ENCODE results near the gene ARHGAP45. TPM values are rescaled to one million over a fixed set of nuclear protein-coding genes. Genes with fewer than 3 reads are reported as not detected.

The ARHGAP45 gene
- total RNA-seq, 1 donor from 2014 or later: 8.9 TPM

DNA sequence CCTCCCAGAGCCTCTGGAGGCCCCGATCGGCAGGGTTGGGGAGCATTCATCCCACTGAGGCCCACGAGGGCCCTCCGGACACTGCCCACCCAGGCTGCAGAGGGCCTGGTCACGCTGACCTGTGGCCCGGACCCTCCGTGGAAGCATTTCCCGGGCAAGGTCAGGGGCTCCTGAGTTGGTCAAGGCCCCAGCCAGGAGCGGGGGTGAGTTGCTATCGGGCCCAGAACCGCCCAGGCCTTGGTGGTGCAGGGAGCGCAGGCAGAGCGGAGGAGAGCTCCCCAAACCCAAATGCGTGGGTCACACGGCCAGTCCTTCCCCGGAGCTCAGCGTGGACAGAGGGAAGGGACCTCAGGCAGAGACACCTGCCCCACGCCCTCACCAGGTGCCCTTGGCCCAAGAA lies 62.6 kb downstream of the ARHGAP45 start:
- no peaks in the 10 kb centered on the region for H3K27me3 ChIP-seq (ENCODE audit: control insufficient read depth in 3 of 3, insufficient read depth in 3 of 3, low read length in 3 of 3)
- no peak overlapping the region for H3K27ac ChIP-seq (ENCODE audit: low read depth, low read length)
- H3K36me3 ChIP-seq (ENCODE audit: control insufficient read depth in 3 of 3, insufficient read depth in 3 of 3, low read length in 3 of 3): peaks cover 8 to 22% (median 9%) of the 10 kb centered on the region in 3 donors
- H3K4me3 ChIP-seq (ENCODE audit: low read length in 3 of 3): no peak overlapping the region
- no peaks in the 10 kb centered on the region for H3K9me3 ChIP-seq (ENCODE audit: control insufficient read depth in 3 of 3, low read length in 3 of 3)
- H3K9ac ChIP-seq (ENCODE audit: low read depth in 1 of 3, low read length in 3 of 3): no peak overlapping the region
- H3K4me1 ChIP-seq (ENCODE audit: control insufficient read depth in 3 of 3, insufficient read depth in 3 of 3, low read length in 3 of 3): peaks cover 27 to 64% (median 34%) of the 10 kb centered on the region in 3 donors

DNA sequence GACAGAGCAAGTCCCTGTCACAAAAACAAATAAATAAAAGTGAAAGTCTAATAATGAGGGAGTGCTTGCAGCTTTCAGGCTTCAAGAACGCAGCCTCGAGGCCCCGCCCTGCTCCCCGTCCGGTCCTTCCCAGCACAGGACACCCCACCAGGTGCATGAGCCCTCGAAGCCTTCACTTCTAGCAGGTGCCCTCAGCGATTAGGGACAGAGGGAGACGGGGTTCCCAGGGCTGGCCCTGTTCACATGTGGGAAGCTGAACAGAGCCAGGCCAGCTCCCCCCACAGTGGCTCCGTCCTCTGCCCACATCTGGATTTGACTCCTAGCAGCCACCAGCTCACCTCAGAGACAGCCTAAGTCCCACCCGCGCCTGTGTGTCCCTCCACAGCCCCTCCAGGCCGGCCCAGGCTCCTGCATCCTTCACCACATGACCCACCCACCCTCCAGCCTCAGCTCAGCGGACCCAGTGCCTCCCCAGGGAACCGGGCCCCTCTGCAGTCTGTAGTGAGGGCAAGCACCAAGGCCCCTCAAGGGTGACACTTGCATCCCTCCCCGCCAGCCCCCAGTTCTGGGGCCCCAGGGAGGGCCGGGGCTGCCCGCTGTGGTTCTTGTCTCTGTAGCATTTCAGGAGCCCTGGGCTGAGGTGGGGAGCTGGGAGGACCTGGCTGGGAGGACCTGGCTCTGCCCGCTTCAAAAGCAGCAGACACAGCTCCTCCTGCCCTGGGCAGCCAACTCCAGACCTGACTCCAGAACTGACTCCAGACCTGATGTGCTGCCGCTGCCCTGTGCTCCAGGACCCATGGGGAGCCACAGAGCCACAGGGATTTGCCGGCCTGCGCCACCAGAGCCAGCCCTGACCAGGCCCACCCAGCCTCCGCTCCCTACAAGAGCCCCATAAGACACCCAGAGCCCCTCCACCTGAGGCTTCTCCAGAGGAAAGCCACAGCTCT lies 64.1 kb downstream of the ARHGAP45 start:
- no peaks in the 10 kb centered on the region for H3K27me3 ChIP-seq (ENCODE audit: control insufficient read depth in 3 of 3, insufficient read depth in 3 of 3, low read length in 3 of 3)
- peak overlapping the region; percentile 92 for H3K27ac ChIP-seq (ENCODE audit: low read depth, low read length)
- H3K9ac ChIP-seq (ENCODE audit: low read depth in 1 of 3, low read length in 3 of 3): peak overlapping the region; percentile 82 to 89 (median 86)
- peaks cover 27 to 68% (median 40%) of the 10 kb centered on the region in 3 donors for H3K4me1 ChIP-seq (ENCODE audit: control insufficient read depth in 3 of 3, insufficient read depth in 3 of 3, low read length in 3 of 3)
- no peaks in the 10 kb centered on the region for H3K9me3 ChIP-seq (ENCODE audit: control insufficient read depth in 3 of 3, low read length in 3 of 3)
- H3K36me3 ChIP-seq (ENCODE audit: control insufficient read depth in 3 of 3, insufficient read depth in 3 of 3, low read length in 3 of 3): peaks cover 5 to 12% (median 8%) of the 10 kb centered on the region in 3 donors
- peak overlapping the region; percentile 60 to 73 (median 63) for H3K4me3 ChIP-seq (ENCODE audit: low read length in 3 of 3)

DNA sequence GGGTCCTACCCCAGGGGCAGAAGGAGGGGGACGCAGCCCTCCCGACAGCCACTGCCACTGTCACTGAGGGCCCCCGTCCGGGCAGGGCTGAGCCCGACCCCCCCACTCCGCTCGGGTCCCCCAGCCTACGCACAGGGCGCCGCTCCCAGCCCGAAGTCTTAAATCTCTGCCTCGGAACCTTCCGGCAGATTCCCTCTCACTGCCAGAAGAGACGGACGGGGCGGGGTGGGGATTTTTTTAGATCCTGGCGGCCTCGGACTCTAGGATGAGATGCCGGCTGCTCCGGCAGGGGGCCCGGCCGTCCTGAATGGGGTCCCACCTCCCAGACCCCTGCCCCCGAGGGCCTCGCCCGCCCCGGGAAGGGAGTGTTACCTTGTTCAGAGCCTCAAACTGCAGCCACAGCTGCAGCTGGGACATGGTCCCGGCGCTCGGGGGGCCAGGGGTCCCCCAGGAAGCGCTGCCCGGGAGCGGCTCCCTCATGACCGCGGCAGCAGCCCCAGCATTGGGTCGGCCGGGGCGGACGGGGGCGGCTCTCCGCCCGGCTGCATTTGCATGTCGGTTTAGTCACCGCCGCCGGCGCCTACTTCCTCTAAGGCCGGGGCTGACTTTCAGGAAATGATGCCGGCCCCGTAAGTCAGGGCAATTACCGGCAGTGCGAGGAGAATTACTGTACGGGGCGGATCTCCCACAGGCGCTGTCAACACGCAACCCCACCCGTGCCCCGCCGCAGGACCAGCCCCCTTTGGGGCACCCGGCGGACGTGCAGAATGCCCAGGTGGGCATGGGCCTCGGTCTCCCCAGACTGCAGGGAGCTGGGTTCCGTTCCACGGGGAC lies 65.0 kb downstream of the ARHGAP45 start:
- H3K9me3 ChIP-seq (ENCODE audit: control insufficient read depth in 3 of 3, low read length in 3 of 3): no peaks in the 10 kb centered on the region
- H3K4me1 ChIP-seq (ENCODE audit: control insufficient read depth in 3 of 3, insufficient read depth in 3 of 3, low read length in 3 of 3): peaks cover 27 to 68% (median 45%) of the 10 kb centered on the region in 3 donors

DNA sequence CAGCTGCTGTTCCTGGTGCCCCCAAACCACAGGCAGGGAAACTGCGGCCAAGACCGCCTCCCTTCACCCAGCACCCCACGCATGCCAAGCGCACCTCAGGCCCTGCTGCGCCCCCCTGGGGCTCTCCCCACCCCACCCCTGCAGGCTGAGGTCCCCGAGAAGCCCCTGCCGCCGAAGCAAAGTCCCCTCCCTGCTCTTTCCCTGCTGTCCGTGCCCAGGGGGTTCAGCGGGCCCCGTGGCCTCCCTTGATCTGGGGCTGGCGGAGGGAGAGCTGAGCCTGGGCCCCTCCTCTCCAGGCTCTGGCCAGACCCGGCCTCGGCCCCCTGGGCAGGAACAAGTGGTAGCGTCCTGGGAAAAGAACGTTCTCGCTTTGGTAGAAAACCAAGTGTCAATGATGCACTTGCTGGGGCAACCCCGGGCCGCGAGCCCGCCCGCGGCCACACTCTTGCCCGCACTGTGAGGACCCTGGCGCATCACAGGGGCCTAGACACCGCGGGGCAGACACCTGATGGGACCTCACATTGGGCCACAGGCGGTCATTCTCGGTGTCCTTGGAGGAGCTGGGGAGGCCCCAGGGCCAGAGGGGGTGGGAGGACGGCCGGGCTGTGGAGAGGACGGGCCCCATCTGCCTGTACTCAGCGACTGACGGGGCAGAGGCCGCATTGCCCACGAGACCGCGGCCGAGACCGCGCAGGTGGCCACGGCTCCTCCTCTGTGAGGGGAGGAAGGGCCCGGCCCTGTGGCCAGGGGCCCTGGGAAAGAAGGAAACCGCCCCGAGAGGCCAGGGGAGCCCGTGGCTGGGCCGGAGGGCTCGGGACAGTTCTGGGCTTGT lies 65.8 kb downstream of the ARHGAP45 start:
- no peaks in the 10 kb centered on the region for H3K9me3 ChIP-seq (ENCODE audit: control insufficient read depth in 3 of 3, low read length in 3 of 3)
- H3K9ac ChIP-seq (ENCODE audit: low read depth in 1 of 3, low read length in 3 of 3): peak overlapping the region; percentile 82 to 89 (median 86)
- no peaks in the 10 kb centered on the region for H3K27me3 ChIP-seq (ENCODE audit: control insufficient read depth in 3 of 3, insufficient read depth in 3 of 3, low read length in 3 of 3)
- H3K4me3 ChIP-seq (ENCODE audit: low read length in 3 of 3): peak overlapping the region; percentile 60 to 73 (median 63)
- H3K27ac ChIP-seq (ENCODE audit: low read depth, low read length): peak overlapping the region; percentile 92
- peaks cover 0 to under 1% (median 0%) of the 10 kb centered on the region in 3 donors for H3K36me3 ChIP-seq (ENCODE audit: control insufficient read depth in 3 of 3, insufficient read depth in 3 of 3, low read length in 3 of 3)
- H3K4me1 ChIP-seq (ENCODE audit: control insufficient read depth in 3 of 3, insufficient read depth in 3 of 3, low read length in 3 of 3): peaks cover 27 to 63% (median 45%) of the 10 kb centered on the region in 3 donors

More for the DNA sequence above, 65.0 kb downstream of the ARHGAP45 start:
- peak overlapping the region; percentile 82 to 89 (median 86) for H3K9ac ChIP-seq (ENCODE audit: low read depth in 1 of 3, low read length in 3 of 3)
- peak overlapping the region; percentile 92 for H3K27ac ChIP-seq (ENCODE audit: low read depth, low read length)
- no peaks in the 10 kb centered on the region for H3K27me3 ChIP-seq (ENCODE audit: control insufficient read depth in 3 of 3, insufficient read depth in 3 of 3, low read length in 3 of 3)
- H3K36me3 ChIP-seq (ENCODE audit: control insufficient read depth in 3 of 3, insufficient read depth in 3 of 3, low read length in 3 of 3): peaks cover 4 to 9% (median 7%) of the 10 kb centered on the region in 3 donors
- peak overlapping the region; percentile 60 to 73 (median 63) for H3K4me3 ChIP-seq (ENCODE audit: low read length in 3 of 3)

DNA sequence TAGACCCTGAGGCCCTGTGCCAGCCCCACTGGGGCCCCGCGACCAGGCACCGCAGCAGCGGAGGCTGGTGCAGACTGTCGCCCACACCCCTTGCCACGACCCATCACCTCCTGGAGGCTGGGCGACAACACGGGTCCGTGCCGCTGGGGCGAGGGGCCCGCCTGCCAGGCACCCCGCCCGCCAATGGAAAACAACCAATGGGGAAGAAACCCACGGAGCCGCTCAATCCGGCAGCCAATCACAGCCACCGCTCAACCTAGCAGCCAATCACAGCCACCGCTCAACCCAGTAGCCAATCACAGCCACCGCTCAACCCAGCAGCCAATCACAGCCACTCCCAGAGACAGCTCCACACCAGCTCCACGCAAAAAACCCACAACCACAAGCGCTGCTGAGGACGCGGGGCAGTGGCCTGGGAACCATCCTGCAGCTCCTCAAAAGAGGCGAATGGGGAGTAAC lies 66.5 kb downstream of the ARHGAP45 start:
- no peak overlapping the region for H3K9ac ChIP-seq (ENCODE audit: low read depth in 1 of 3, low read length in 3 of 3)
- no peak overlapping the region for H3K4me3 ChIP-seq (ENCODE audit: low read length in 3 of 3)
- peaks cover 0 to 2% (median 0%) of the 10 kb centered on the region in 3 donors for H3K36me3 ChIP-seq (ENCODE audit: control insufficient read depth in 3 of 3, insufficient read depth in 3 of 3, low read length in 3 of 3)
- no peaks in the 10 kb centered on the region for H3K27me3 ChIP-seq (ENCODE audit: control insufficient read depth in 3 of 3, insufficient read depth in 3 of 3, low read length in 3 of 3)
- H3K27ac ChIP-seq (ENCODE audit: low read depth, low read length): peak overlapping the region; percentile 92
- H3K9me3 ChIP-seq (ENCODE audit: control insufficient read depth in 3 of 3, low read length in 3 of 3): no peaks in the 10 kb centered on the region
- H3K4me1 ChIP-seq (ENCODE audit: control insufficient read depth in 3 of 3, insufficient read depth in 3 of 3, low read length in 3 of 3): peaks cover 27 to 63% (median 45%) of the 10 kb centered on the region in 3 donors

DNA sequence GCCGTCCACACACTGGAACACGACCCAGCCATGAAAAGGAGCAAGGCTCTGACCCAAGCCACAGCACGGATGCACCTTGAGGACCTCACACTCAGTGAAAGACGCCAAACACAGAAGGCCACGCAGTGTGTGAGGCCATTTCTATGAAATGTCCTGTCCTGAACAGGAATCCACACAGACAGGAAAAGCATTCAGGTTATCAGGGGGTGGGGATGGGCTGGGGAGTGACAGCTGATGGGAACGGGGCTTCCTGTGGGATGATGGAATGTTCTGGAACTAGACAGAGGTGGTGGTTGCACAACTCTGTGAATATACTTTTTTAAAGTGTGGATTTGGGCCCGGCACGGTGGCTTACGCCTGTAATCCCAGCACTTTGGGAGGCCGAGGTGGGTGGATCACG lies 67.5 kb downstream of the ARHGAP45 start:
- Histone ChIP-seq H3K27ac (ENCODE audit: low read depth, low read length) (peak overlapping the region; percentile 92), H3K36me3 (ENCODE audit: control insufficient read depth in 3 of 3, insufficient read depth in 3 of 3, low read length in 3 of 3) (peaks cover 0 to 3% (median 0%) of the 10 kb centered on the region in 3 donors), H3K27me3 (ENCODE audit: control insufficient read depth in 3 of 3, insufficient read depth in 3 of 3, low read length in 3 of 3) (no peaks in the 10 kb centered on the region), H3K9me3 (ENCODE audit: control insufficient read depth in 3 of 3, low read length in 3 of 3) (no peaks in the 10 kb centered on the region), H3K4me1 (ENCODE audit: control insufficient read depth in 3 of 3, insufficient read depth in 3 of 3, low read length in 3 of 3) (peaks cover 27 to 60% (median 45%) of the 10 kb centered on the region in 3 donors), H3K4me3 (ENCODE audit: low read length in 3 of 3) (no peak overlapping the region), H3K9ac (ENCODE audit: low read depth in 1 of 3, low read length in 3 of 3) (no peak overlapping the region)

DNA sequence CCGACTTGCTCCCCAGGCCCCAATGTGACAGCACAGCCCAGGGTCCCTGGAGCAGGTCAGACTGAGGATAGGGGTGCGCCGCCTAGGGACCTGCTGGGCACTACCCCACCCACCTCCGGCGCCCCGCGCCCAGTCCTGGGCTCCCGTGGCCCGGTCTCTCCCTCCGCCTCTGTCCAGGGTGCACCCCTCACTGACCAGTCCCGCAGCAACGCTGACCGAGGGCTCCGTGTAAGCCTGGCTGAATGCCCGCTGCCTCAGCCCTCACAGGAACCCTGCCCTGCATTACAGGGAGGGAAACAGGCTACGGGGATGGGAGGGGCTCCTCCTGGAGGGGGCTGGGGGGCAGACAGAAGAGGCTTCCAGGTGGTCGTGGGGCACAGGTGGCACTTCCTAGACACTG lies 68.5 kb downstream of the ARHGAP45 start:
- Histone ChIP-seq H3K9ac (ENCODE audit: low read depth in 1 of 3, low read length in 3 of 3) (no peak overlapping the region), H3K36me3 (ENCODE audit: control insufficient read depth in 3 of 3, insufficient read depth in 3 of 3, low read length in 3 of 3) (peaks cover 0 to 3% (median 0%) of the 10 kb centered on the region in 3 donors), H3K9me3 (ENCODE audit: control insufficient read depth in 3 of 3, low read length in 3 of 3) (no peaks in the 10 kb centered on the region), H3K27ac (ENCODE audit: low read depth, low read length) (peak overlapping the region; percentile 51), H3K27me3 (ENCODE audit: control insufficient read depth in 3 of 3, insufficient read depth in 3 of 3, low read length in 3 of 3) (no peaks in the 10 kb centered on the region), H3K4me3 (ENCODE audit: low read length in 3 of 3) (no peak overlapping the region), H3K4me1 (ENCODE audit: control insufficient read depth in 3 of 3, insufficient read depth in 3 of 3, low read length in 3 of 3) (peaks cover 19 to 50% (median 39%) of the 10 kb centered on the region in 3 donors)

DNA sequence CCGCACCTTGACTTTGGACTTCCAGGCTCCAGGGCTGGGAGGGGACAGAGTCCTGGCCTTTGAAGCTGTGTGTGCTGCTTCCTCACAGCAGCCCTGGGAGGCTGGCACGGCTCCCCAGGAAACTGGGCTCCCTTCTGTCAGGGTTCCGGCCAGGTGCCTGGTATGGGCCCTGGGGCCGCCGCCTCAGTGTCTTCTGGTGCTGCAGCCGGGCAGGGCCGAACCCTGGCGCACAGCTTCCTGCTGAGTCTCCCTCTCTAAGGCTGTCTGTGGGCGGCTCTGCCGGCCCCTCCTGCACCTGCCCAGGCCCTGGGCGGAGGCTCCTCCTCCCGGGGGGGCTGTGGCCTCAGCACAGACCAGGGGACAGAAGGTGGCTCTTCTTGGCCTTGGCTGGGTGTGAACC lies 69.2 kb downstream of the ARHGAP45 start:
- H3K27ac ChIP-seq (ENCODE audit: low read depth, low read length): peak overlapping the region; percentile 51

More for the DNA sequence above, 69.2 kb downstream of the ARHGAP45 start:
- H3K9ac ChIP-seq (ENCODE audit: low read depth in 1 of 3, low read length in 3 of 3): peak overlapping the region in 1 of 3 donors; percentile 16
- no peak overlapping the region for H3K4me3 ChIP-seq (ENCODE audit: low read length in 3 of 3)
- peaks cover 0 to 4% (median 0%) of the 10 kb centered on the region in 3 donors for H3K36me3 ChIP-seq (ENCODE audit: control insufficient read depth in 3 of 3, insufficient read depth in 3 of 3, low read length in 3 of 3)
- peaks cover 13 to 43% (median 32%) of the 10 kb centered on the region in 3 donors for H3K4me1 ChIP-seq (ENCODE audit: control insufficient read depth in 3 of 3, insufficient read depth in 3 of 3, low read length in 3 of 3)
- no peaks in the 10 kb centered on the region for H3K27me3 ChIP-seq (ENCODE audit: control insufficient read depth in 3 of 3, insufficient read depth in 3 of 3, low read length in 3 of 3)
- H3K9me3 ChIP-seq (ENCODE audit: control insufficient read depth in 3 of 3, low read length in 3 of 3): no peaks in the 10 kb centered on the region

Data from skeletal muscle tissue (tissue), 4 donors.